HG03354 (cell line): ENCODE measurements around the gene GFOD1.

Source experiments
- ATAC-seq: cut with Tn5 transposase; IDR thresholded peaks from one replicate; pipeline ENCODE4 v1.9.1; 2021; ENCODE audit warnings: mild to moderate bottlenecking; ENCODE audit not compliant: unreplicated experiment, poor library complexity, severe bottlenecking

The GFOD1 gene

DNA sequence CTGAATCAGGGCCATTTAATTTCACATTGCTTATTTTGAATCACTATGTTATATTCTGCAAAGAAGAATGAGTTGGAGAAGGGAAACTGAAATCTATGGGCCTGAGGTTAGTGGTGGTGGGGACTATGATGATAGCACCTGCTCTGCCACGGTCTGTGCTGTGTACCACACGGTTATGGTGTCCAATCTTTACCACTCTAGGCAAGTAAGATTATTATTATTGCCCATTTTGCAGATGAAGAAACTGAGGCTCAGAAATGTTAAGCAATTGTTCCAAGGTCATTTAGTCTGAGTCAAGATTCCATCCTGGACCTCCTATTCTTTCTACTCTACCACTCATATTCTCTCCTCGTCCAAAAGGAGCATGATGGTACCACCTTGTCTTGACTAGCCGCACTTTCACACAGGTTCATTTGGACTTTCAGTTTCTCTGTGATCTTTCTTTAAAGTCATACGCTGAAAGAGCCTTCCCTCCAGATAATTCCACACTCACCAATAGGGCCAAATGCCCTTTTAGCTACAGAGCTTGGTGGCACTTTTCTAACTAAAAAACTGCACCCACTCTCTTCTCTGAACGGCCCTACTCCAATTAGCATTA lies 56.2 kb downstream of the GFOD1 start:
- peak; percentile 25 for ATAC-seq

DNA sequence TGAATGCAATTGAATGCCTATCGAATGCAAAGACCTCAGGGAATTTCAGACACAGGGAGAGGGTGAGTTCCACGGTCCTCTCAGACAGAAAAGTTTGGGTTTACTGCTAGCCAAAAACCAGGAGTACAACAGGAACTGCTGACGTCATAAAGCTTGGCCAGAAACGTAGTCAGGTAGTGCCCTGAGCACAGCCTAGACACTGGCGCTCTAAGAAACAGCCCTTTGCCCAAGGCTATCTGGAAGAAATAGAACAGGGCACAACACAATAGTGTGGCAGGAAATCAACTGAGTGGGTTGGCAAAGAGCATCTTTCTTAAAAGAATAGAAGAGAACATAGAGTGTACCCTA lies 58.0 kb downstream of the GFOD1 start:
- ATAC-seq: no peak

DNA sequence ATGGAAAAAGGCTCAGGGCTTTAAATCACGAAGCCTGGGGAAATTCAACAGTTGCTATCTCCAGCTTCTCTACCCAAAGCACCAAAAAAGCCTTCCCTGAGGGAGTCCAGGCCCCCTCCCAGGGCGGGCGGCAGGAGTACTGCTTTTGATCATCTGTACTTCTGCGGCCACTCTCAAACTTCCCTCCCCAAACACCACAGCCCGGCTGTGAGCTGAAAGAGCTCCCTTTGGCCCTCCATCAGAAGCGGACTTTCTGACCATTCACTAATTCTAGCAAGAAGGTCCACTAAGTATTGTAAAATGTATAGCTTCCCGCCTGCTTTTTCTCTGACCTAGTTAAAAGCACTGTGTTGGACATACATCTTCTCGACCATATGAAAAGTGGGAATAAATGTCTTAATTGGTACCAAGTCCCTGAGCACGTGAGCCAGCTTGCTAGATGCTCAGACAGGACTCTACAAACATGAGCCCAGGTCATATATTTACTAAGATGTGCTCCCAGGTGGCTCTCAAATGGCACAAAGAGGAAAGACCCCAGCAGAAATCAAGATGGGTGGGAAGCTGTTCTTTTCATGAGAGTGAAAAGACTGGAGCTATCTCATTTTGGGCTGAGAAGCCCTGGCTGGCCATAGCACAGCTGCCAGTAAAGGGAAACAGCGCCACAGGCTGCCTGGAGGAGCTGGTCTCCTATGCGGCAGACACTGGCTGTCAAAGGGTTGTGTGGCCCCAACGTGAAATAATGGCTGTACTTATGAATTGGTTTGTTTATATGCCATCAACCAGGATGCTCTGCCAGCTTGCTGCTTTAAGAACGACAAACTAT lies 58.6 kb downstream of the GFOD1 start:
- peak; percentile 22 for ATAC-seq

DNA sequence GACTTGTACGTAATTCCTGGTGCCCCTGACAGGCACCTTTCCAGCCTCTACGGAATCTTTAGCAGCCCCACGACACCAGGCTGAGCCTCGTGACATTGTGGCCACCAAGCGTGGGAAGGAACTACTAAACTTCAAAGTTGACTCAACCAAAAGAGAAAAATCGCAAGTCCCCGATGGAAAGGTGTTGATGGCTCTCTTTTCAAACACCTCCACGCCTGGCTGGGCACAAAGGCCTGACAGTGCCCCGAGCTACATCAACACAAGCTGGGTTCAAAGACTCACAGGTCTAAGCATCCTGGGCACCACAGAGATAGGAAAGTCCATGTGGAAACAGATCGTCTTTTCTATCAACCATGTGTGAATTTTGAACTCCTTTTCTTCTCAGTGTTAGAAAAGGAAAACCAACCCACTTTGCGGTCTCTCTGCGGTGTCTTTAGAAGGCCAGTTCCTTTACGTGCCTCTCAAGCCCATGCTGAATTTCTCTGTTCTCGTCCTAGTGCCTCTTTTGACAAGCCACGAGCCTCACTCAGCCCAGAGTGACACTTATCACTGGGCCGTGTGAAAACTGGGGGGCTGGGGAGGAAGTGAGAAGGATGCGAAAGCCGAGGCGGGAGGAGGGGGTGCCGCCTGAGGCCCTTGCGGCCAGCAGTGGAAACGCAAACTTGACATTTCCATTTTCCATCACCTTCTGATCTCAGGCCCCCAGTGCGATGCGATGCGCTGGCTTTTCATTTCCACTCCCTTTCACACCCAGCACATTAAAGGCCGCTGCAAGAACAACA lies 59.4 kb downstream of the GFOD1 start:
- peak; percentile 78 for ATAC-seq

DNA sequence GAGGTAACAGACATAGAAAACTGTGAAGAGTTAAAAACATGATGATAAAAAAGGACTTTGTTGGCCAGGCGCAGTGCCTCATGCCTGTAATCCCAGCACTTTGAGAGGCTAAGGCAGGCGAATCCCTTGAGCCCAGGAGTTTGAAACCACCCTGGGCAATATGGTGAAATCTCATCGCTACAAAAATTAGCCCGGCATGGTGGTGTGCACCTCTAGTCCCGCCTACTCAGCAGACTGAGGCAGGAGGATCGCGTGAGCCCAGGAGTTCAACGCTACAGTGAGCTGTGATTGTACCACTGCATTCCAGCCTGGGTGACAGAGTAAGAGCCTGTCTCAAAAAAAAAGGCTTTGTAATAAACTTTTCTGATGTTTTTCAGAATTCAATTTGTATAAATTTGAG lies 60.1 kb downstream of the GFOD1 start:
- ATAC-seq: no peak

DNA sequence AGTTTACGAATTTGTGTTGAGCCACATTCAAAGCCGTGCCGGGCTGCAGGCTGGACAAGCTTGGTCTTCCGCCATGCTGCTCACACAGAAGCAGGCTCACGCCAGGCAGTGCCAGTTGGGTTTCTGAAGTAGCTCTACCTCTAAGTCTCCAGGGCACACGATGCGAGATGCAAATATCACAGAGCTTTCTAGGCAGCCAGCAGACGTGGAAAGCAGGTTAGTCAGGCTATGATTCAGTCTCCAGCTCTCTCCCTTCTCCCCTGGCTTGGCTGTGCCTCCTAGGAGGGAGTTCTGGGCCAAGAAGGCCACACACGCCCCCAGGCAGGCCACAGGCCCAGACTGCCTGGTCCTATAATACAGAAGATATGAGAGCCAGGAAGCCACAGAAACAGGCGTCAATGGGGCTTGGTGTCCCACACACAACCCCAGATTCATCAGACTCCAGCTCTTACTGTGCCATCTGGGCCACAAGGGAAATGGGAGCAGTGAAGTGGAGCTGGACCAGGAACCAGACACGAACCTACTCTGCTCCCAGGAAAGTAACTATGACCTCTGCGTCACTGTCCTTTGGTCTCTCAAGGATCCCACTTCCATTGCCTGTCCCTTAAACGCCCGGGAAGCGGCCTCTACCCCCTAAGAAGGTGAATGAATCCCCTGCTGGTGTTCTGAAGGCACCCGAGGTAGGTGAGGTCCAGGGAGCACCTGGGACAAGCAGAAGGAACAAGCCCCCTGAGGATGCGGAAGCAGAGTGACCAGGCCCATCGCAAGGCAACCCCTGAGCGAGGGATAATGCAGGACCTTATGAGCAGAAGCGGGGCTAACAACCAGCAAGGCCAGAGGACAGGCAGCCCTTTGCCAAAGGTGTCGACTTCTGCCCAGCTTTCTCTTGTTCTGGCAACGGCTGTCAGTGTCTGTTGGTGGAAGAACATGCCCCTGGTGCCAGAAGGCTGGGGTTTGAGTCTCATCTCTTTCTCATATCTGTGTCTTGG lies 61.2 kb downstream of the GFOD1 start:
- no peak for ATAC-seq

DNA sequence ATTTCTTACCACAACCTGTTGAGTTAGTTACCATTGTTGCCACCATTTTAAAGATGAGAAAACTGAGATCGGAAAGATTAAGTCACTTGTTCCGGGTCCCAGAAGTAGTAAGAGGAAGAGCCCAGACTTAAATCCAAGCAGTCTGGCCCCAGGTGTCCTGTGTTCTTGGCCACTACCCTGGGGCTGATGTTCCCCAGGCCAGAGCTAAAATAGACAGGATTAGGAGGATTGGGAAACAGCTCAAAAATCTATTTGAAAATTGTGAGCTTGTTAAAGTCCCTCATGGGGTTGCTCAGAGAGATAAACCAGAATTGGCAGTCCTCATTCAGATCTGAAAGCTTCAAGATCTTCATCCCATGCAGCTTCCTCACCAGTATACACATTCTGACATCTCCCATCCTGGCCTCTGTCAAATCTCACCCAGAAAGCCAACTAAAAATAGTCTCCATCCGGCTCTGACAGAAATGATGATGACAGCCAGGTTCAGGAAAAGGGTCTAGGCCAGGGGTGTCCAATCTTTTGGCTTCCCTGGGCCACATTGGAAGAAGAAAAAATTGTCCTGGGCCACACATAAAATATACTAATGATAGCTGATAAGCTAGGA lies 62.0 kb downstream of the GFOD1 start:
- no peak for ATAC-seq

DNA sequence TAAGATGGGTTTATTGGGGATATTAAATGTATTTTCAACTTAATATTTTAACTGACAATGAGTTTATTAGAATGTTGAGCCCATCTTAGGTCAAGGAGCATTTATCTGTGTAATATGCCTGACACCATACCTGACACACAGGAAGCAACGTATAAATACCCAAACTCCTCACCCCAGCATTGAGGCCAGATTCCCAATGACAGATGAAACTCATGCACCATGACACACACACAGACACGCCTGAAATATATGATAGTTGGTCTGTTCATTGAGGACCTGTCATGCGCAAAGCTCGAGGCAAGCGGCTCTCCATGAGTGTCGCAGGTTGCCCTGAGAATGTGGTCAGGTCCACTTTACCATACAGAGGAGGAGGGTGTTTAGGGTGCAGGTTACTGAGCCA lies 64.1 kb downstream of the GFOD1 start:
- ATAC-seq: no peak

DNA sequence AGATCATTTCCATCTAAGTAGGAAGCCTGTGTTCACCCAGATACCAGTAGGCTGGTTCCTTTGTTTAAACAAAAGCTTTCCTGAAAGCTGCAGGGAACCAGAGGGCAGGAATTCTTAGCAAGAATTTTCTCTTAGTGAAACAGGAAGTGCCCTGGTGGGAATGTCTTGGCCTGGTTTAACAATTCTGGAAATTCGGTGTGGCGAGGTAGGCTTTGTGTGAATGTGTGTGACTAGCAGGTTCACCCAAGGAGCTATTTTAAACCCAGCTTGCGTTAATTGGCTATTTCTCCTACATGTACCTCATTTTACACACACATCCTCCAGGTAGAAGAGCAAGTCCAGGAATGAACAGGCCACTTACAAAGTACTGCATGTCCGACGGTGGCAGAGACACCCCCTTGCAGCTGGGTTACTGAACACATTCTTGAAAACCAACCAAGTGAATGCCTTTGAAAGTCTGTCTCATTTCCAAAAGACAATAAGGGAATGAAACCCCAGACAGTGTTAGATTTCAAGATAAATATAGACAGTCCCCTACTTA lies 64.6 kb downstream of the GFOD1 start:
- no peak for ATAC-seq

DNA sequence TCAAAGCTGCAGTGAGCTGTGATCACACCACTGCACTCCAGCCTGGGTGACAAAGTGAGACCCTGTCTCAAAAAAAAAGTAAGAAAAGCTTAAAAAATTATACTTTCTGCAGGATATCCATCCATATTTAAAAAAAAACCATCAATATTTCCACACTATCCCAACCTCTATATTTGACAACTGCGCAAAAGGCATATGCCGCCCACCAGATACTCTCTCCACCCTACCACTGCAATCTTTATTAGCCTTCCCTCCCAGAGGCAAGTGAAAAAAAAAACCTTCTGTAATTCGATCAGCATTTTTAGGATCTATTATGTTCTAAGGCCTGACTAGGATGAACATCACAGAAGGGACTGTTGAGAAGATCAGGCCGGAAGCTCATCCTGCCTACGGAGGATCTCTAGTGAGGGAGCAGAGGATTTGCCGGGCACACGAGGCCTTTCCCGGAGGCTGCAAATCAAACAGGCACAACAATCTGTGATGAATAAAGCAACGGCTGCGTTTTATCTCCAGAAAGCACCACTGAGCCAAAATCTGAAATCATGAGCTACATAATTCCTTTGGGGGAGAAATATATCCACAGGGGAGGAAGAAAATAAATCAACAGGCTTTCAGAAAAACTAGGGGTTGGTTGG lies 65.9 kb downstream of the GFOD1 start:
- ATAC-seq: no peak

DNA sequence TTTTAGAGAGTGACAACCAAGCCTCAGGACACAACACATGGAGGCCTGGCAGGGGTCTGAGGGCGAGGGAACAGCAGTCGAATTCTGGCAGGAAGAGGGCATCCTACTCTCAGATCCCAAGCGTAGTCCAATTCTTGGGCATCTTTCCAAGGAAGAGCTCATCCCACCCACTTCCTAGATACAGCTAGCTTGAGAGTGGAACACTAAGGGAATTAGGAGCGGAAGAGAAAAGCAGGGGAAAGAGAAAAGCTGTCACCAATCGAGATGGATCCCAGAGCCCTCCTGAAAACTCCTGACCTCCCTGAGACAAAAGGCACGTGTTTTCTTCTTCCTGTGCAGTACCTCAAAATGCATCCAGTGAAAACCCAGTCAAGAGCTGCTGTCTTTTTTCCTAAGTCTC lies 67.1 kb downstream of the GFOD1 start:
- no peak for ATAC-seq

DNA sequence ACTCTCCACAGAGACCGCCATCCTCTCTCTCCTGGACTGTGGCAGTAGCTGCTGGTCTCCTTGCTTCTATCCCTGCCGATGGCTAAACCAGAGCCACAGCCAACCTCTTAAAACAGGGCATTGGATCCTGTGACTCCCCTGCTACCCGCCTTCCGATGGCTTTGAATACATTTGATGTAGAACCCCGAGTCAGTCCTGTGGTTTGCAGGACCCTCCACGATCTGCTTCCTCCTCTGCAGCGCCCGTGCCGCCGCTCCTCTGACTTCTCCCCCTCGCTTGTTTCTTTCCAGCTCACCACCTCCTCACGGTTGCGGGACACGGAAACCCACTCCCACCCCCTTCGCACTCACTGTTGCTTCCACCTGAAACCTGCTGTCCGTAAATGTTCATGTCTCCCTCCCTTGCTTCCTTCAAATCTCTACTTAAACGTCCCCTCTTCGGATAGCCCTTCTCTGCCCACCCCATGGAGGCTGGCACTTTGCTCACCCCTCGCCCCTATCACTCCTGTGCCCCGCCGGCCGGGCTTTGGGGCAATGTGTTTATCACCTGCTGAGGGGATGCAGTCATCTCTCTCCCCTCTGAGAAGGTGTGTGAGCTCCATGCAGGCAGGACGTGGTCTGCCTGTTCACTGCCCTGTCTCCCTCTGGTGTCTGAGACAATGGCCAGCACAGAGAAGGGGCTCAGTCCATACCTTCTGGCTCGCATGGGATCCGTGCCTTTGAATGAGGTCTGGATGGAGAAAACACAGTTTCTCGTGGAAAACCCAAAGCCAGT lies 67.8 kb downstream of the GFOD1 start:
- no peak for ATAC-seq

DNA sequence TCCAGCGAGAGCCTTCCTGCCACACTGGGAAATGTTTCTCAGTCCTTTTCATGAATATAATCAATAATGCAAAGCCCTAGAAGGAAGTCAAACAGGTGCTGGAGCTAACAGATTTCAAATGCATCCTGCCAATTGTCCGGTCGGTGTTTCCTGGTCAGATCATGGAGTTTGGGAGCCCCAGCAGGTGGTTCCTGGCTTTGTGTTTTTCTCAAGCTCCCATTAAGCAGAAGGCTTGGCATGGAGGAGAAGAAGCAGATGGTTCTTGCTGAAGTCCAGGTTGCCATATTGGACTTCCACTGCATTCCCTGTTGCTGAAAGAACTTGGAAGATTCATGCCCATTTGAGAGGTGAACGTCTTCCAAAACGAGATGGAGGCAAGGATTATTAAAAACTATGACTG lies 68.6 kb downstream of the GFOD1 start:
- ATAC-seq: no peak

DNA sequence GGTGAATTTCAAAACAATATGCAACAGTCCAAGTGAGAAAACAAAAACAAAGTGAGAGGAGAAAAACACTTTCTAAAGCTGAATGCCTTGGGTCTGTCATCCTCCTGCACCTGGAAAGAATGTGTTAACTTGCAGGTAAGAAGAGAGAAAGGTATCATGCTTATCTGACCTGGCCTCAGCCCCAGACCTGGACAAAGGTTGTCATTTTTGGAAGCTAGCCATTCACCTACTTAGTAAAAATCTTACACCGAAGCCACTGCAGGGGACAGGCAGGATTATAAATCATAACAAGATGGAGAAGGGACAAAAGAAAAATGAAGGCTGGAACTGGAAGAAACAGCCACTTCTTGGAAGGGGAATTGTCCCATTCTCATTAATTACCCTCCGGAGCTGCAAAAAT lies 69.4 kb downstream of the GFOD1 start:
- no peak for ATAC-seq

DNA sequence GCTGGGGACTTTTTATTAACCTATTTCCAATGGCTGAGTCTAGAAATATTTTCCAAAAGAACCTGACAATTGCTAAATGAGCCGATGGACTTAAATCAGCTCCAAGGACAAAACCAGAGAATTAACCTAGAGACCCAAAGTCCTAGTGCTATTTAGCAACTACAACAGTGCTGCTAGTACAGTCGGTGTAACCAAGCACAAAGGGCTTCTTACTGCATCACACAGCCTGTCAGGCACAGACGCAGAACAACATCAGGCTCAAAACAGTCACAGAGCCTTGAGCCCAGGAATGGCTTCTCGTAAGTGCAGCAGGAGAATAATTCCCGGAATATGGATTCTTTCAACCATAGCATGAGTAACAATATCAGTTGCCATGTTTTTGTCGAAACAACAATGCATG lies 70.0 kb downstream of the GFOD1 start:
- no peak for ATAC-seq

DNA sequence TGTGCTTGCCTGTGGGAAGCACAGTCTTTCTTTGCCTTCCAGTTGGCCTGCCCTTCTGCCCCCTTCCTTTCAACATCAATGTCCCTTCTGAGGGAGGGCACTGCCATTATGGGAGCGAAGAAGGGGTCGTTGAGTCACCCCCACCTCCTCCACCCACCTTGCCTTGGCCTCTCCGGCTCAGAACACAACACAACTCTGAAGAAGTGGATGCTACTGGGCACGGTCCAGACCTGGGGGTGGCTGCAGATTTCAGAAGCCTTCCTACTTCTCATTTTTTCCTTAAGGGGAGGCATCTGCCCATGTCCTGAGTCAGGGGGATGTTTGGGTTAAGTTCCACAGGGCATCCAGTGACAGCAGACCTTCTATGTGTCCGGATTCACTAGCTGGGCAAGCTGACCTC lies 72.1 kb downstream of the GFOD1 start:
- ATAC-seq: no peak

DNA sequence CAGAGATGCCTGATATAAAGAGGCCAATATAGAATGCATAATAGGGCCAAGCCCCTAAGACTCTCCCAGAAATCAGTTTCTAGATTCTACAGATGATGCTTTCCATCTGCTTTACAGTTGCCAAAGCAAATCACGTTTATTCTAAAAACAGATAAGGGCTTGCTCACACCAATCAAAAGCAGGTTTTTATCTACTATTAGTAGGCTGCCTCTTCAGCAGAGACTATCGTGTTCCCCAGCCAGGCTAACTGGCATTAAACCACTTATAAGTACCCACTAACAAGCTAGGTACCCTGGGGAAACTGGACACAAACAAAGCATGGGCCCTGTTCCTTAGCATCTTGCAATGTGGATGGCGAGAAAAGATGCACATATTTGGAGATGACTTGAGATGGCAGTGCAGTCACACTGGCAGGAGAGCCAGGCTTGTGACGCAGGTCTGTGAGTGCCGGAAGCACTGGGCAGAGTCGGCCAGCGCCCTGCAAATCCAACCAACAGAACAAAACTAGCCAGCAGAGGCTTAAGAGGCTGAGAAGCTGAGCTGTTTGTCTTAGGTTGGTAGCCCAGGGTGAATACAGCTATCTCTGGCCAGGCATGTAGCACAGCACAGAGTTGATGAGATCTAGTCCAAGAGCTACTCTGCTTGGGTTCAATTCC lies 73.4 kb downstream of the GFOD1 start:
- no peak for ATAC-seq

DNA sequence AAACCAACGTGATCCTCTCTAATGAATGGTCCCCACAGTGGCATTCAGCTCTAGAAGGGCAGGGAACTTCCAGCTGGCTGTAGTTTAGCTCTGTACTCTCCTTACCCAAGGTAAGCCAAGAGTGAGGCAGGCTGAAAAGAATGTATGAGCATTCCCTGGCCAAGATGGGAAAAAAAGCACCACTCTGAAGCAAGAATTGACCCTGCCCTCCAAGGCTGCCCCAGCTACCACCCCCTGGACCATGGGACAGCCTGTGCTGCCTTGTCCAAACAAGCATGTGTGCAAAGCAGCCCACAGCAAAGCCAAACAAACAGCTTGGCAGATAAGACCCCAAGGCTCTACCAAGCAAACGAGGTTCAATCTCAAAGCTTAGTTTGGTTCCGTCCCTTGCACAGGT lies 73.9 kb downstream of the GFOD1 start:
- no peak for ATAC-seq
